ENCODE measurements around the gene TGFB1. TPM values are rescaled to one million over a fixed set of nuclear protein-coding genes. Genes with fewer than 3 reads are reported as not detected.
A peak's percentile ranks its signal among the peaks of the same experiment; 100 is the strongest.

TGFB1 gene
- total RNA-seq (ENCODE audit: low replicate concordance), result 18.7 and 19.8 TPM in 2 replicates

GRCh38 chr19:41353466-41354342 lies at the start of gene TGFB1:
Gene TGFB1 (minus strand): TSS chr19:41353922. CDS start chr19:41353044, 878 bp downstream.
- peak; percentile 88 for DNase-seq (ENCODE audit: low read depth)
- TF ChIP-seq CTCF (IDR thresholded peaks at IDR 0.05; ENCODE audit: insufficient read depth, low read length), result peak; percentile 91
- H3K4me3 ChIP-seq (ENCODE audit: low read depth, low read length), result peak within 1 kb of the TSS; percentile 93

GRCh38 chr19:41402010-41402409 lies 48.3 kb upstream of the TGFB1 start:
- no peak overlapping the region for H3K4me3 ChIP-seq (ENCODE audit: low read depth, low read length)
- DNase-seq (ENCODE audit: low read depth), result no peak
- no peak for TF ChIP-seq CTCF (IDR thresholded peaks at IDR 0.05; ENCODE audit: insufficient read depth, low read length)

- no peak for TF ChIP-seq CTCF (IDR thresholded peaks at IDR 0.05; ENCODE audit: insufficient read depth, low read length)
- DNase-seq (ENCODE audit: low read depth), result no peak
- H3K4me3 ChIP-seq (ENCODE audit: low read depth, low read length), result no peak overlapping the region
These were observed 47.8 kb upstream of the TGFB1 start for GRCh38 chr19:41401483-41401882.

- TF ChIP-seq CTCF (IDR thresholded peaks at IDR 0.05; ENCODE audit: insufficient read depth, low read length), result no peak
These were observed 45.8 kb upstream of the TGFB1 start for GRCh38 chr19:41399525-41399924.

GRCh38 chr19:41399091-41399490 lies 45.4 kb upstream of the TGFB1 start:
- no peak for DNase-seq (ENCODE audit: low read depth)
- H3K4me3 ChIP-seq (ENCODE audit: low read depth, low read length), result peak overlapping the region; percentile 89
- TF ChIP-seq CTCF (IDR thresholded peaks at IDR 0.05; ENCODE audit: insufficient read depth, low read length), result no peak

More at GRCh38 chr19:41399525-41399924, 45.8 kb upstream of the TGFB1 start:
- no peak overlapping the region for H3K4me3 ChIP-seq (ENCODE audit: low read depth, low read length)
- DNase-seq (ENCODE audit: low read depth), result no peak

GRCh38 chr19:41398598-41398997 lies 44.9 kb upstream of the TGFB1 start:
- no peak for DNase-seq (ENCODE audit: low read depth)
- peak overlapping the region; percentile 89 for H3K4me3 ChIP-seq (ENCODE audit: low read depth, low read length)
- no peak for TF ChIP-seq CTCF (IDR thresholded peaks at IDR 0.05; ENCODE audit: insufficient read depth, low read length)

Data from fibroblast of the aortic adventitia (primary cell).